WTC11 (cell line): Measurements from ENCODE around the gene PIGQ. TPM values are rescaled to one million over a fixed set of nuclear protein-coding genes. Genes with fewer than 3 reads are reported as not detected.

ENCODE experiments used
- ATAC-seq: fragments of 200-7000 bp; cut with Tn5 transposase; 2 replicates; pipeline ENCODE4 v1.10.0; 2021; ENCODE audit warnings: mild to moderate bottlenecking, moderate library complexity
- CTCF ChIA-PET: fragments of 300-600 bp; sonication (Branson Sonifier 250); formaldehyde crosslinking; loops from one replicate; lab custom pipeline; 2021; ENCODE audit warnings: antibody characterized with exemption; lab: Charles Lee
- POLR2A ChIA-PET: fragments of 350-600 bp; sonication (Branson Sonifier 250); formaldehyde crosslinking; loops from one replicate; lab custom pipeline; 2021; ENCODE audit warnings: antibody characterized with exemption; lab: Charles Lee
- DNase-seq: peaks from one replicate; pipeline ENCODE4 v3.0.0; 2021; ENCODE audit warnings: low spot score
- H3K27ac Mint-ChIP-seq: 2 replicates; pipeline ENCODE4 v1.8.0; 2021; ENCODE audit warnings: mixed read lengths
- H3K27me3 Mint-ChIP-seq: 2 replicates; pipeline ENCODE4 v1.8.0; 2021; ENCODE audit warnings: low read depth, mild to moderate bottlenecking, moderate library complexity, mixed read lengths
- H3K36me3 Mint-ChIP-seq: 2 replicates; pipeline ENCODE4 v1.8.0; 2021; ENCODE audit warnings: mixed read lengths
- H3K4me1 Mint-ChIP-seq: 2 replicates; pipeline ENCODE4 v1.8.0; 2022; ENCODE audit warnings: mixed read lengths
- H3K4me3 Mint-ChIP-seq: 2 replicates; pipeline ENCODE4 v1.8.0; 2021; ENCODE audit warnings: mild to moderate bottlenecking, moderate library complexity, mixed read lengths
- H3K9me3 Mint-ChIP-seq: 2 replicates; pipeline ENCODE4 v1.8.0; 2021; ENCODE audit warnings: mixed read lengths
- ARID4B ChIP-seq: sonication (generic); formaldehyde crosslinking; IDR thresholded peaks from 2 replicates; pipeline ENCODE4 v1.8.0; 2023; ENCODE audit warnings: missing genetic modification reagents, mild to moderate bottlenecking, borderline replicate concordance
- ETV6 ChIP-seq: sonication (generic); formaldehyde crosslinking; IDR thresholded peaks from 2 replicates; pipeline ENCODE4 v1.8.1; 2022; ENCODE audit warnings: mild to moderate bottlenecking, missing genetic modification reagents
- FOXP1 ChIP-seq: sonication (generic); formaldehyde crosslinking; IDR thresholded peaks from 2 replicates; pipeline ENCODE4 v1.8.0; 2022; ENCODE audit warnings: missing genetic modification reagents, mild to moderate bottlenecking, moderate library complexity, borderline replicate concordance
- GABPB1 ChIP-seq: sonication (generic); formaldehyde crosslinking; IDR thresholded peaks from 2 replicates; pipeline ENCODE4 v1.8.1; 2023; ENCODE audit warnings: mild to moderate bottlenecking, missing genetic modification reagents
- GRHL2 ChIP-seq: fragments of 250-450 bp; sonication (Bioruptor Pico); IDR thresholded peaks from 2 replicates; pipeline ENCODE4 v1.8.0; 2022; ENCODE audit warnings: mild to moderate bottlenecking, moderate library complexity; ENCODE audit not compliant: insufficient replicate concordance, severe bottlenecking
- JAZF1 ChIP-seq: fragments of 250-450 bp; sonication (Bioruptor Pico); IDR thresholded peaks from 2 replicates; pipeline ENCODE4 v1.9.0; 2021; ENCODE audit warnings: moderate library complexity, mild to moderate bottlenecking, inconsistent platforms
- MXD4 ChIP-seq: fragments of 250-450 bp; sonication (Bioruptor Pico); IDR thresholded peaks from 2 replicates; pipeline ENCODE4 v1.8.0; 2021; ENCODE audit warnings: mild to moderate bottlenecking, moderate library complexity, borderline replicate concordance
- NR3C1 ChIP-seq: sonication (generic); formaldehyde crosslinking; conservative IDR thresholded peaks from 2 replicates; pipeline ENCODE4 v1.8.1; 2023; ENCODE audit warnings: low read depth, mild to moderate bottlenecking, missing genetic modification reagents
- SMAD3 ChIP-seq: sonication (generic); formaldehyde crosslinking; IDR thresholded peaks from 2 replicates; pipeline ENCODE4 v1.8.0; 2022; ENCODE audit warnings: missing genetic modification reagents, mild to moderate bottlenecking, borderline replicate concordance
- SP1 ChIP-seq: sonication (generic); formaldehyde crosslinking; conservative IDR thresholded peaks from 2 replicates; pipeline ENCODE4 v1.8.1; 2022; ENCODE audit warnings: missing genetic modification reagents
- ZBTB21 ChIP-seq: sonication (generic); formaldehyde crosslinking; IDR thresholded peaks from 2 replicates; pipeline ENCODE4 v1.8.1; 2023; ENCODE audit warnings: mild to moderate bottlenecking, missing genetic modification reagents, borderline replicate concordance
- ZNF138 ChIP-seq: sonication (generic); formaldehyde crosslinking; conservative IDR thresholded peaks from 2 replicates; pipeline ENCODE4 v1.8.1; 2022; ENCODE audit warnings: mild to moderate bottlenecking, moderate library complexity, missing genetic modification reagents
- ZNF232 ChIP-seq: sonication (generic); formaldehyde crosslinking; IDR thresholded peaks from 2 replicates; pipeline ENCODE4 v1.8.0; 2022; ENCODE audit warnings: mild to moderate bottlenecking, missing genetic modification reagents
- ZNF423 ChIP-seq: fragments of 250-450 bp; sonication (Bioruptor Pico); IDR thresholded peaks from 2 replicates; pipeline ENCODE4 v2.1.2; 2022; ENCODE audit warnings: mild to moderate bottlenecking, moderate library complexity
- total RNA-seq: library from RNA; stranded (reverse); gene quantifications from 3 replicates; pipeline ENCODE4 v1.2.3, GENCODE V29; 2021
- TF ChIP-seq, protein P1 (sequence below): sonication (generic); formaldehyde crosslinking; IDR thresholded peaks from 2 replicates; pipeline ENCODE4 v1.8.1; 2023; ENCODE audit warnings: mild to moderate bottlenecking, missing genetic modification reagents, moderate library complexity
- TF ChIP-seq, protein P2 (sequence below): sonication (generic); formaldehyde crosslinking; IDR thresholded peaks from 2 replicates; pipeline ENCODE4 v1.8.1; 2023; ENCODE audit warnings: mild to moderate bottlenecking, missing genetic modification reagents
- TF ChIP-seq, protein P3 (sequence below): sonication (generic); formaldehyde crosslinking; IDR thresholded peaks from 2 replicates; pipeline ENCODE4 v1.8.0; 2022; ENCODE audit warnings: mild to moderate bottlenecking, missing genetic modification reagents

The PIGQ gene
- total RNA-seq, 1 experiment from 2014 or later: 63.7 TPM

- Mint-ChIP-seq H3K27ac (peak within 1 kb of the TSS; percentile 41), H3K36me3 (peaks cover 3% of the 10 kb centered on the region; the same call in 1 of the 2 replicates), H3K27me3 (no peaks in the 10 kb centered on the region), H3K9me3 (no peaks in the 10 kb centered on the region), H3K4me3 (peak within 1 kb of the TSS; percentile 59), H3K4me1 (peaks cover 18% of the 10 kb centered on the region)
- ChIA-PET POLR2A (no interaction called here), CTCF (interaction anchor here (0.9 to 2.7 kb wide), 7 partner anchors 9 to 64 kb away, joined by 3 to 18 read pairs (median 4); partner anchors contain the start of genes NHLRC4, RHBDL1 and WDR90)
- DNase-seq (peak; percentile 85), ATAC-seq (peak; percentile 83)
- TF ChIP-seq NR3C1 (CRISPR knock-in tag) (0 out of 2 replicates have a peak, but pooled peaks have one; percentile 21), GABPB1 (CRISPR knock-in tag) (0 out of 2 replicates have a peak, but pooled peaks have one; percentile 8), ETV6 (CRISPR knock-in tag) (0 out of 2 replicates have a peak, but pooled peaks have one; percentile 60), MXD4 (CRISPR knock-in tag) (no peak), FOXP1 (peak; percentile 52; the same call in 1 of the 2 replicates), ZNF423 (CRISPR knock-in tag) (peak; percentile 48; the same call in 1 of the 2 replicates), ZNF232 (peak; percentile 56; the same call in 1 of the 2 replicates), SMAD3 (CRISPR knock-in tag) (no peak), ZNF138 (CRISPR knock-in tag) (0 out of 2 replicates have a peak, but pooled peaks have one; percentile 14), JAZF1 (CRISPR knock-in tag) (no peak), ARID4B (CRISPR knock-in tag) (peak; percentile 15; the same call in 1 of the 2 replicates), GRHL2 (CRISPR knock-in tag) (no peak), SP1 (CRISPR knock-in tag) (peak; percentile 58), ZBTB21 (no peak)
- TF ChIP-seq, protein P1, sequence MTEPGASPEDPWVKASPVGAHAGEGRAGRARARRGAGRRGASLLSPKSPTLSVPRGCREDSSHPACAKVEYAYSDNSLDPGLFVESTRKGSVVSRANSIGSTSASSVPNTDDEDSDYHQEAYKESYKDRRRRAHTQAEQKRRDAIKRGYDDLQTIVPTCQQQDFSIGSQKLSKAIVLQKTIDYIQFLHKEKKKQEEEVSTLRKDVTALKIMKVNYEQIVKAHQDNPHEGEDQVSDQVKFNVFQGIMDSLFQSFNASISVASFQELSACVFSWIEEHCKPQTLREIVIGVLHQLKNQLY (CRISPR knock-in tag): no peak
- TF ChIP-seq, protein P2, sequence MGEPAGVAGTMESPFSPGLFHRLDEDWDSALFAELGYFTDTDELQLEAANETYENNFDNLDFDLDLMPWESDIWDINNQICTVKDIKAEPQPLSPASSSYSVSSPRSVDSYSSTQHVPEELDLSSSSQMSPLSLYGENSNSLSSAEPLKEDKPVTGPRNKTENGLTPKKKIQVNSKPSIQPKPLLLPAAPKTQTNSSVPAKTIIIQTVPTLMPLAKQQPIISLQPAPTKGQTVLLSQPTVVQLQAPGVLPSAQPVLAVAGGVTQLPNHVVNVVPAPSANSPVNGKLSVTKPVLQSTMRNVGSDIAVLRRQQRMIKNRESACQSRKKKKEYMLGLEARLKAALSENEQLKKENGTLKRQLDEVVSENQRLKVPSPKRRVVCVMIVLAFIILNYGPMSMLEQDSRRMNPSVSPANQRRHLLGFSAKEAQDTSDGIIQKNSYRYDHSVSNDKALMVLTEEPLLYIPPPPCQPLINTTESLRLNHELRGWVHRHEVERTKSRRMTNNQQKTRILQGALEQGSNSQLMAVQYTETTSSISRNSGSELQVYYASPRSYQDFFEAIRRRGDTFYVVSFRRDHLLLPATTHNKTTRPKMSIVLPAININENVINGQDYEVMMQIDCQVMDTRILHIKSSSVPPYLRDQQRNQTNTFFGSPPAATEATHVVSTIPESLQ (CRISPR knock-in tag): no peak
- TF ChIP-seq, protein P3, sequence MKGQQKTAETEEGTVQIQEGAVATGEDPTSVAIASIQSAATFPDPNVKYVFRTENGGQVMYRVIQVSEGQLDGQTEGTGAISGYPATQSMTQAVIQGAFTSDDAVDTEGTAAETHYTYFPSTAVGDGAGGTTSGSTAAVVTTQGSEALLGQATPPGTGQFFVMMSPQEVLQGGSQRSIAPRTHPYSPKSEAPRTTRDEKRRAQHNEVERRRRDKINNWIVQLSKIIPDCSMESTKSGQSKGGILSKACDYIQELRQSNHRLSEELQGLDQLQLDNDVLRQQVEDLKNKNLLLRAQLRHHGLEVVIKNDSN (CRISPR knock-in tag): peak; percentile 8; the same call in 1 of the 2 replicates
Observed at GRCh38 chr16:630815-631405, 61.1 kb downstream of the PIGQ start, which contains the start of gene WFIKKN1. Gene WFIKKN1 (plus strand): TSS chr16:630985. CDS start chr16:631254, 269 bp downstream.
